MM.1S (cell line): ENCODE data around the gene VWA5B2.

ENCODE experiments used
- DNase-seq: peaks from one replicate; pipeline ENCODE4 v3.0.0-alpha.2; 2015
- H2AFZ ChIP-seq: fragments of 300-600 bp; sonication (generic); 2 replicates; pipeline ENCODE4 v1.6.0; 2016; ENCODE audit warnings: antibody characterized with exemption, low read length
- H3F3A ChIP-seq: fragments of 300-600 bp; sonication (generic); 2 replicates; pipeline ENCODE4 v1.6.1; 2016; ENCODE audit warnings: mild to moderate bottlenecking, antibody characterized with exemption, low read length, moderate library complexity, mixed read lengths; ENCODE audit not compliant: insufficient read depth
- H3K27ac ChIP-seq: fragments of 300-600 bp; sonication (generic); 2 replicates; pipeline ENCODE4 v1.5.1; 2016; ENCODE audit warnings: mild to moderate bottlenecking, low read length
- H3K27me3 ChIP-seq: fragments of 300-600 bp; sonication (generic); replicated peaks from 2 replicates; pipeline ENCODE4 v1.6.0; 2016; ENCODE audit warnings: low read length; ENCODE audit not compliant: insufficient read depth
- H3K36me3 ChIP-seq: fragments of 300-600 bp; sonication (generic); replicated peaks from 2 replicates; pipeline ENCODE4 v1.6.1; 2016; ENCODE audit warnings: mild to moderate bottlenecking, low read length, mixed read lengths; ENCODE audit not compliant: insufficient read depth
- H3K4me1 ChIP-seq: fragments of 300-600 bp; sonication (generic); 2 replicates; pipeline ENCODE4 v1.6.1; 2016; ENCODE audit warnings: low read length, mixed read lengths
- H3K4me2 ChIP-seq: fragments of 300-600 bp; sonication (generic); 2 replicates; pipeline ENCODE4 v1.6.0; 2016; ENCODE audit warnings: low read depth, low read length
- H3K4me3 ChIP-seq: fragments of 300-600 bp; sonication (generic); 2 replicates; pipeline ENCODE4 v1.5.1; 2016; ENCODE audit warnings: low read length, mixed read lengths
- H3K79me2 ChIP-seq: fragments of 300-600 bp; sonication (generic); 2 replicates; pipeline ENCODE4 v1.6.1; 2016; ENCODE audit warnings: mixed run types, low read length, mixed read lengths
- H3K9ac ChIP-seq: fragments of 300-600 bp; sonication (generic); 2 replicates; pipeline ENCODE4 v1.6.1; 2016; ENCODE audit warnings: low read length, mixed read lengths
- H3K9me2 ChIP-seq: fragments of 300-600 bp; sonication (generic); replicated peaks from 2 replicates; pipeline ENCODE4 v1.6.1; 2016; ENCODE audit warnings: mild to moderate bottlenecking, low read length, mixed read lengths; ENCODE audit not compliant: insufficient read depth
- H3K9me3 ChIP-seq: fragments of 300-600 bp; sonication (generic); replicated peaks from 2 replicates; pipeline ENCODE4 v1.6.1; 2016; ENCODE audit warnings: mild to moderate bottlenecking, low read length, mixed read lengths; ENCODE audit not compliant: insufficient read depth
- H4K20me1 ChIP-seq: fragments of 300-600 bp; sonication (generic); 2 replicates; pipeline ENCODE4 v1.6.1; 2016; ENCODE audit warnings: mild to moderate bottlenecking, low read length, moderate library complexity, mixed read lengths; ENCODE audit not compliant: insufficient read depth
- CTCF ChIP-seq: fragments of 300-600 bp; sonication (generic); IDR thresholded peaks from 2 replicates; pipeline ENCODE4 v1.5.1; 2016; ENCODE audit warnings: antibody characterized with exemption, low read length, mixed read lengths
- EZH2 ChIP-seq: fragments of 300-600 bp; sonication (generic); optimal IDR thresholded peaks from 2 replicates; pipeline ENCODE3; 2017; ENCODE audit warnings: low read depth, mild to moderate bottlenecking, antibody characterized with exemption, low read length, mixed read lengths
- EZH2phosphoT487 ChIP-seq: fragments of 300-600 bp; sonication (generic); IDR thresholded peaks from 2 replicates; pipeline ENCODE4 v1.6.1; 2018; ENCODE audit warnings: antibody characterized with exemption, low read length

The VWA5B2 gene

GRCh38 chr3:184234671-184235380 is 5.4 kb downstream of the VWA5B2 start:
- Histone ChIP-seq H3K4me1 (no peaks in the 10 kb centered on the region), H3K9me3 (no peaks in the 10 kb centered on the region), H2AFZ (no peak overlapping the region), H3K27ac (no peak overlapping the region), H4K20me1 (no peaks in the 10 kb centered on the region), H3K36me3 (no peaks in the 10 kb centered on the region), H3K9me2 (no peaks in the 10 kb centered on the region), H3K4me2 (no peak overlapping the region), H3K9ac (no peak overlapping the region), H3K79me2 (no peaks in the 10 kb centered on the region), H3K27me3 (peaks cover 55% of the 10 kb centered on the region), H3K4me3 (no peak overlapping the region), H3F3A (no peaks in the 10 kb centered on the region)
- no peak for DNase-seq
- TF ChIP-seq EZH2phosphoT487 (no peak), CTCF (no peak), EZH2 (no peak)

- Histone ChIP-seq H3K9me3 (no peaks in the 10 kb centered on the region), H3K79me2 (no peaks in the 10 kb centered on the region), H4K20me1 (no peaks in the 10 kb centered on the region), H3K36me3 (no peaks in the 10 kb centered on the region), H3K27ac (no peak overlapping the region), H3K4me3 (no peak overlapping the region), H3K4me1 (no peaks in the 10 kb centered on the region), H3K4me2 (no peak overlapping the region), H3K9ac (no peak overlapping the region), H3F3A (no peaks in the 10 kb centered on the region), H3K9me2 (no peaks in the 10 kb centered on the region), H3K27me3 (peaks cover 48% of the 10 kb centered on the region), H2AFZ (no peak overlapping the region)
- TF ChIP-seq EZH2 (no peak), CTCF (no peak), EZH2phosphoT487 (no peak)
- DNase-seq = no peak
These were observed 6.1 kb downstream of the VWA5B2 start for GRCh38 chr3:184235381-184236032.

- TF ChIP-seq EZH2 (no peak), CTCF (no peak), EZH2phosphoT487 (no peak)
- Histone ChIP-seq H3K4me1 (no peaks in the 10 kb centered on the region), H3K4me3 (no peak overlapping the region), H3K27ac (no peak overlapping the region), H3K9me2 (no peaks in the 10 kb centered on the region), H3K4me2 (no peak overlapping the region), H3K36me3 (no peaks in the 10 kb centered on the region), H3F3A (no peaks in the 10 kb centered on the region), H3K79me2 (no peaks in the 10 kb centered on the region), H4K20me1 (no peaks in the 10 kb centered on the region), H3K27me3 (peaks cover 45% of the 10 kb centered on the region), H3K9me3 (no peaks in the 10 kb centered on the region), H2AFZ (no peak overlapping the region), H3K9ac (no peak overlapping the region)
- no peak for DNase-seq
These were observed 6.6 kb downstream of the VWA5B2 start for GRCh38 chr3:184236033-184236410.
